Measurements from ENCODE around the gene SNRK. TPM values are rescaled to one million over a fixed set of nuclear protein-coding genes. Genes with fewer than 3 reads are reported as not detected.

SNRK gene
- total RNA-seq, 1 donor from 2014 or later = 50.6 TPM

DNA sequence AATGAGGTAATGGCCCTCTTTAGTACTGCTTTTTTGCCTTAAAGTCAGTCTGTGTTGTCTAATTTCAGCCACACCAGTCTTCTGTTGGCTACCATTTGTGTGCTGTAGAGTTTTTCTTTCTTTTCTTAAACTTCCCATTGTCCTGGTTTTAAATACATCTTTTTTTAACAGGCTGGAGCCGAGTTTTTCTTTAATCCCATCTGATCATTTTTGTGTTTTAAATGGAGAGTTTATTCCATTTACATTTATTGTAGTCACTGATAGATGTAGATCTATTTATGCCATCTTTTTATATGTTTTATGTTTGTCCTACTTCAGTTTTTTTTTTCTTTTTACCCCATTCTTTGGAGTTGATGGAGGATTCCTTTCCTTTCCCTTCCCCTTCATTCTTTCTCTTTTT lies 49.5 kb downstream of the SNRK start:
- H3K27me3 ChIP-seq (ENCODE audit: control insufficient read depth in 3 of 3, insufficient read depth in 3 of 3, low read length in 3 of 3) = no peaks in the 10 kb centered on the region
- no peaks in the 10 kb centered on the region for H3K4me1 ChIP-seq (ENCODE audit: control insufficient read depth in 3 of 3, insufficient read depth in 3 of 3, low read length in 3 of 3)
- H3K9me3 ChIP-seq (ENCODE audit: control insufficient read depth in 3 of 3, low read length in 3 of 3) = peaks cover 3 to 14% (median 6%) of the 10 kb centered on the region in 3 donors
- H3K4me3 ChIP-seq (ENCODE audit: low read length in 3 of 3) = no peak overlapping the region
- H3K9ac ChIP-seq (ENCODE audit: low read depth in 1 of 3, low read length in 3 of 3) = no peak overlapping the region
- H3K36me3 ChIP-seq (ENCODE audit: control insufficient read depth in 3 of 3, insufficient read depth in 3 of 3, low read length in 3 of 3) = peaks cover 31 to 43% (median 42%) of the 10 kb centered on the region in 3 donors
- no peak overlapping the region for H3K27ac ChIP-seq (ENCODE audit: low read depth, low read length)

DNA sequence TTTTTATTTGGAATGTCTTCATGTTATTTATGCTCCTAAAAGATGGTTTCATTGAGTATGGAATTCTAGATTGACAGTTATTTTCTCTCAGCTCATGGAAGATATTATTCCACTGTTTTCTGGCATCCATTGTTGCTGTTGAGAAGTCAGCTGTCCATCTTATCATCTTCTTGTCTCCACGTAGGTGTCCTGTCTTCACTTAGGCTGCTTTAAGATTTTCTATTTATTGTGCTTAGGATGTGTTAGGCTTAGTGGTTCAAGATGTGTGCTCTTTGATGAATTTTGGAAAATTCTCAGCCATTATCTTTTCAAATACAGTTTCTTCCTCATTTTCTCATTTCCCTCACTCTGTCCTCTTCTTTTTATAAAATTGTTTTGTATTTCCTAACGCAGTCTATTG lies 52.0 kb downstream of the SNRK start:
- Histone ChIP-seq H3K27ac (ENCODE audit: low read depth, low read length) (no peak overlapping the region), H3K36me3 (ENCODE audit: control insufficient read depth in 3 of 3, insufficient read depth in 3 of 3, low read length in 3 of 3) (peaks cover 41 to 58% (median 56%) of the 10 kb centered on the region in 3 donors), H3K4me3 (ENCODE audit: low read length in 3 of 3) (no peak overlapping the region), H3K4me1 (ENCODE audit: control insufficient read depth in 3 of 3, insufficient read depth in 3 of 3, low read length in 3 of 3) (peaks cover 0 to 4% (median 0%) of the 10 kb centered on the region in 3 donors), H3K9ac (ENCODE audit: low read depth in 1 of 3, low read length in 3 of 3) (no peak overlapping the region), H3K9me3 (ENCODE audit: control insufficient read depth in 3 of 3, low read length in 3 of 3) (peaks cover 3 to 14% (median 6%) of the 10 kb centered on the region in 3 donors), H3K27me3 (ENCODE audit: control insufficient read depth in 3 of 3, insufficient read depth in 3 of 3, low read length in 3 of 3) (no peaks in the 10 kb centered on the region)

DNA sequence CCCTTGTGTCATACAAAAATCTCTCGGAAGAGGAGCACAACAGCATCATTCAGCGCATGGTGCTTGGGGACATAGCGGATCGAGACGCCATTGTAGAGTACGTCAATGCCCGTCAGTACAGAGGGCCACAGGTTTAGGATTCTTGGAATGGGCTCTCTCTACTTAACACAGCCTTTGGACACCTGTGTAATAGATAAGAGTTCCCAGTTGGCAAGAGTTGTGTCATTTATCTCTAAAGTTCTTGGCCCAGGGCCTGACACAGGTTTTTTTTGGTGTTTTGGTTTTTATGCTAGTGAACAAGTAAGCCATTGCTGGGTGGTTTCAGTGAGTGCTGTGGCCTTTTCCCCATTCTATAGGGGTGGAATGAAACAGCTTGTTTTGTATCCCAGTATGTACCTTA lies 54.1 kb downstream of the SNRK start:
- Histone ChIP-seq H3K27ac (ENCODE audit: low read depth, low read length) (no peak overlapping the region), H3K4me3 (ENCODE audit: low read length in 3 of 3) (no peak overlapping the region), H3K9me3 (ENCODE audit: control insufficient read depth in 3 of 3, low read length in 3 of 3) (peaks cover 3 to 13% (median 6%) of the 10 kb centered on the region in 3 donors), H3K27me3 (ENCODE audit: control insufficient read depth in 3 of 3, insufficient read depth in 3 of 3, low read length in 3 of 3) (no peaks in the 10 kb centered on the region), H3K36me3 (ENCODE audit: control insufficient read depth in 3 of 3, insufficient read depth in 3 of 3, low read length in 3 of 3) (peaks cover 55 to 67% (median 63%) of the 10 kb centered on the region in 3 donors), H3K4me1 (ENCODE audit: control insufficient read depth in 3 of 3, insufficient read depth in 3 of 3, low read length in 3 of 3) (peaks cover 0 to 7% (median 0%) of the 10 kb centered on the region in 3 donors), H3K9ac (ENCODE audit: low read depth in 1 of 3, low read length in 3 of 3) (no peak overlapping the region)

DNA sequence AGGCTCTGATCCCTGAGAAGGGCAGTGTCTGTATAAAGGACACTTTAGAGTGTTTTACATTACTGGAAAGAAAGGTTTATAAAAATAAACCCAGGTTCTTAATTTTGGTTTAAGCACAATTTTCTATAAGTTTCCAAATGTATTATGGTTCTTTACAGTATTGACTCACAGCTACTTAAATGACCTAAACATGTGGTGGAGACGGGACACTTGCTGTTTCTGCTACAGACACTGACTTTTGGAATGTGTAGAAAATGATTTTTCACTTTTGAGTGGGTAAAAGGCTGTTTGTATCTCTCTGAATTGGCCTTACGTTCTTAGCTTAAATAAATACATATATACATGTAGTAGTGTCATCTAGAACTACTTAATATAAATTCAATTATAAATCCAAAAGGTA lies 55.4 kb downstream of the SNRK start:
- H3K4me1 ChIP-seq (ENCODE audit: control insufficient read depth in 3 of 3, insufficient read depth in 3 of 3, low read length in 3 of 3) = peaks cover 0 to 7% (median 0%) of the 10 kb centered on the region in 3 donors
- no peaks in the 10 kb centered on the region for H3K27me3 ChIP-seq (ENCODE audit: control insufficient read depth in 3 of 3, insufficient read depth in 3 of 3, low read length in 3 of 3)
- no peak overlapping the region for H3K9ac ChIP-seq (ENCODE audit: low read depth in 1 of 3, low read length in 3 of 3)
- no peak overlapping the region for H3K4me3 ChIP-seq (ENCODE audit: low read length in 3 of 3)
- no peak overlapping the region for H3K27ac ChIP-seq (ENCODE audit: low read depth, low read length)
- H3K36me3 ChIP-seq (ENCODE audit: control insufficient read depth in 3 of 3, insufficient read depth in 3 of 3, low read length in 3 of 3) = peaks cover 53 to 72% (median 59%) of the 10 kb centered on the region in 3 donors
- H3K9me3 ChIP-seq (ENCODE audit: control insufficient read depth in 3 of 3, low read length in 3 of 3) = peaks cover 0 to 7% (median 3%) of the 10 kb centered on the region in 3 donors

- Histone ChIP-seq H3K4me3 (ENCODE audit: low read length in 3 of 3) (no peak overlapping the region), H3K9me3 (ENCODE audit: control insufficient read depth in 3 of 3, low read length in 3 of 3) (peaks cover 0 to 5% (median 2%) of the 10 kb centered on the region in 3 donors), H3K9ac (ENCODE audit: low read depth in 1 of 3, low read length in 3 of 3) (no peak overlapping the region), H3K36me3 (ENCODE audit: control insufficient read depth in 3 of 3, insufficient read depth in 3 of 3, low read length in 3 of 3) (peaks cover 53 to 73% (median 63%) of the 10 kb centered on the region in 3 donors), H3K27me3 (ENCODE audit: control insufficient read depth in 3 of 3, insufficient read depth in 3 of 3, low read length in 3 of 3) (no peaks in the 10 kb centered on the region), H3K4me1 (ENCODE audit: control insufficient read depth in 3 of 3, insufficient read depth in 3 of 3, low read length in 3 of 3) (peaks cover 0 to 7% (median 0%) of the 10 kb centered on the region in 3 donors), H3K27ac (ENCODE audit: low read depth, low read length) (no peak overlapping the region)
These were observed 56.8 kb downstream of the SNRK start for GRCh38 chr3:43343185-43343584.

- H3K27me3 ChIP-seq (ENCODE audit: control insufficient read depth in 3 of 3, insufficient read depth in 3 of 3, low read length in 3 of 3) = no peaks in the 10 kb centered on the region
- H3K9me3 ChIP-seq (ENCODE audit: control insufficient read depth in 3 of 3, low read length in 3 of 3) = peaks cover 0 to 3% (median 0%) of the 10 kb centered on the region in 3 donors
- H3K4me1 ChIP-seq (ENCODE audit: control insufficient read depth in 3 of 3, insufficient read depth in 3 of 3, low read length in 3 of 3) = peaks cover 0 to 7% (median 0%) of the 10 kb centered on the region in 3 donors
- H3K9ac ChIP-seq (ENCODE audit: low read depth in 1 of 3, low read length in 3 of 3) = no peak overlapping the region
- no peak overlapping the region for H3K27ac ChIP-seq (ENCODE audit: low read depth, low read length)
- peaks cover 54 to 74% (median 63%) of the 10 kb centered on the region in 3 donors for H3K36me3 ChIP-seq (ENCODE audit: control insufficient read depth in 3 of 3, insufficient read depth in 3 of 3, low read length in 3 of 3)
- H3K4me3 ChIP-seq (ENCODE audit: low read length in 3 of 3) = no peak overlapping the region
These were observed 57.5 kb downstream of the SNRK start for GRCh38 chr3:43343815-43344214.

- Histone ChIP-seq H3K36me3 (ENCODE audit: control insufficient read depth in 3 of 3, insufficient read depth in 3 of 3, low read length in 3 of 3) (peaks cover 53 to 71% (median 66%) of the 10 kb centered on the region in 3 donors), H3K27me3 (ENCODE audit: control insufficient read depth in 3 of 3, insufficient read depth in 3 of 3, low read length in 3 of 3) (no peaks in the 10 kb centered on the region), H3K27ac (ENCODE audit: low read depth, low read length) (no peak overlapping the region), H3K4me1 (ENCODE audit: control insufficient read depth in 3 of 3, insufficient read depth in 3 of 3, low read length in 3 of 3) (peaks cover 0 to 8% (median under 1%) of the 10 kb centered on the region in 3 donors), H3K9me3 (ENCODE audit: control insufficient read depth in 3 of 3, low read length in 3 of 3) (no peaks in the 10 kb centered on the region), H3K4me3 (ENCODE audit: low read length in 3 of 3) (no peak overlapping the region), H3K9ac (ENCODE audit: low read depth in 1 of 3, low read length in 3 of 3) (no peak overlapping the region)
These were observed 58.2 kb downstream of the SNRK start for GRCh38 chr3:43344520-43344919.

DNA sequence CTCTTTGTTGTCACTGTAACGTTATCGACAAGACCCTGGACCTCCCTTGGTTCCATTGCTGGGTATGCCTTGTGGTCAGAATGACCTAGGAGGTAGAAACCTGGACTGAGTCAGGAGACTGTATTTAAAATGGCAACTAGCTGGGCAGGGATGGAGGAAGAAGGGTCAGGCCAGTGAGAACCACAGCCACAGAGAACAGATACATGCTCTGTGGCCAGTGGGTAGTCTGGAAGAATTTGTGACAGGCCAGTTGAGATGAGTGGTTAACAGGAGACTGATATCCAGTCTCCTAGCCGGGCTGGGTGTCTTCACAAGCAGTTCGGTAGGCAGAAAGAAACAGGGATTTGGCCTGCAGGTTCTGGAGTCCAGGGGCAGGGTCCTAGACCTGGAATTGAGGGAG lies 58.9 kb downstream of the SNRK start:
- Histone ChIP-seq H3K9ac (ENCODE audit: low read depth in 1 of 3, low read length in 3 of 3) (no peak overlapping the region), H3K9me3 (ENCODE audit: control insufficient read depth in 3 of 3, low read length in 3 of 3) (no peaks in the 10 kb centered on the region), H3K4me1 (ENCODE audit: control insufficient read depth in 3 of 3, insufficient read depth in 3 of 3, low read length in 3 of 3) (peaks cover 0 to 10% (median 3%) of the 10 kb centered on the region in 3 donors), H3K36me3 (ENCODE audit: control insufficient read depth in 3 of 3, insufficient read depth in 3 of 3, low read length in 3 of 3) (peaks cover 55 to 71% (median 67%) of the 10 kb centered on the region in 3 donors), H3K27ac (ENCODE audit: low read depth, low read length) (no peak overlapping the region), H3K4me3 (ENCODE audit: low read length in 3 of 3) (no peak overlapping the region), H3K27me3 (ENCODE audit: control insufficient read depth in 3 of 3, insufficient read depth in 3 of 3, low read length in 3 of 3) (no peaks in the 10 kb centered on the region)

GRCh38 chr3:43345877-43346276 lies 59.5 kb downstream of the SNRK start:
- peaks cover 0 to 10% (median 3%) of the 10 kb centered on the region in 3 donors for H3K4me1 ChIP-seq (ENCODE audit: control insufficient read depth in 3 of 3, insufficient read depth in 3 of 3, low read length in 3 of 3)
- H3K27ac ChIP-seq (ENCODE audit: low read depth, low read length) = no peak overlapping the region
- peaks cover 50 to 68% (median 61%) of the 10 kb centered on the region in 3 donors for H3K36me3 ChIP-seq (ENCODE audit: control insufficient read depth in 3 of 3, insufficient read depth in 3 of 3, low read length in 3 of 3)
- H3K9ac ChIP-seq (ENCODE audit: low read depth in 1 of 3, low read length in 3 of 3) = no peak overlapping the region
- no peaks in the 10 kb centered on the region for H3K27me3 ChIP-seq (ENCODE audit: control insufficient read depth in 3 of 3, insufficient read depth in 3 of 3, low read length in 3 of 3)
- no peaks in the 10 kb centered on the region for H3K9me3 ChIP-seq (ENCODE audit: control insufficient read depth in 3 of 3, low read length in 3 of 3)
- H3K4me3 ChIP-seq (ENCODE audit: low read length in 3 of 3) = no peak overlapping the region

DNA sequence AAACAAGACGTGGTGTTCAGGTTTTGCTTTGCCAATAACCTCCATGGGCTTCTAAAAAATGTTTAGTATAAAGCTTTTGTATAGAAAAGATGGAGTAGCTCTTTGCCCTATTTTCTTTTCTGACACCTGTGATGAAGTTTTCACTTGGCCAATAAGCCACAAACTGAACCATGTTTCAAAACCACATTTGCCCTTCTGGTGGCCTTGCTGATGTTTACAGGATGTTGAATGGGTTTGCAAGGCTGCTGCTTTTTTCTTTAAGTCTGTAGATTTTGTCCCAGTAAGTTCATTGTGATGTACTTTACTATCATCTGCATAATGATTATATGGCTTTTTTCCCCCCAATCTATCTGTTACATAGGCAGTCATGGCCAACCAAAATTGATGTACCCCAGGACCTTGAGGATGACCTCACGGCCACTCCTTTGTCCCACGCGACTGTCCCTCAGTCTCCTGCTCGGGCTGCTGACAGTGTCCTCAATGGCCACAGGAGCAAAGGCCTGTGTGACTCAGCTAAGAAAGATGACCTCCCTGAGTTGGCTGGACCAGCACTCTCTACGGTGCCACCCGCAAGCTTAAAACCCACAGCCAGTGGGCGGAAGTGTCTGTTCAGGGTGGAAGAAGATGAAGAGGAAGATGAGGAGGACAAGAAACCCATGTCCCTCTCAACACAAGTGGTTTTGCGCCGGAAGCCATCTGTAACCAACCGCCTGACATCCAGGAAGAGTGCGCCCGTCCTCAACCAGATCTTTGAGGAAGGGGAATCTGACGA lies 60.8 kb downstream of the SNRK start:
- peaks cover 48 to 58% (median 52%) of the 10 kb centered on the region in 3 donors for H3K36me3 ChIP-seq (ENCODE audit: control insufficient read depth in 3 of 3, insufficient read depth in 3 of 3, low read length in 3 of 3)

More for the DNA sequence above, 60.8 kb downstream of the SNRK start:
- Histone ChIP-seq H3K4me3 (ENCODE audit: low read length in 3 of 3) (no peak overlapping the region), H3K27me3 (ENCODE audit: control insufficient read depth in 3 of 3, insufficient read depth in 3 of 3, low read length in 3 of 3) (no peaks in the 10 kb centered on the region), H3K9ac (ENCODE audit: low read depth in 1 of 3, low read length in 3 of 3) (no peak overlapping the region), H3K27ac (ENCODE audit: low read depth, low read length) (no peak overlapping the region), H3K4me1 (ENCODE audit: control insufficient read depth in 3 of 3, insufficient read depth in 3 of 3, low read length in 3 of 3) (peaks cover 0 to 8% (median 3%) of the 10 kb centered on the region in 3 donors), H3K9me3 (ENCODE audit: control insufficient read depth in 3 of 3, low read length in 3 of 3) (no peaks in the 10 kb centered on the region)
